ENCODE results near the gene OR2F2. TPM values are rescaled to one million over a fixed set of nuclear protein-coding genes. Genes with fewer than 3 reads are reported as not detected.

Gene OR2F2
- total RNA-seq, 1 experiment from 2014 or later: not detected

DNA sequence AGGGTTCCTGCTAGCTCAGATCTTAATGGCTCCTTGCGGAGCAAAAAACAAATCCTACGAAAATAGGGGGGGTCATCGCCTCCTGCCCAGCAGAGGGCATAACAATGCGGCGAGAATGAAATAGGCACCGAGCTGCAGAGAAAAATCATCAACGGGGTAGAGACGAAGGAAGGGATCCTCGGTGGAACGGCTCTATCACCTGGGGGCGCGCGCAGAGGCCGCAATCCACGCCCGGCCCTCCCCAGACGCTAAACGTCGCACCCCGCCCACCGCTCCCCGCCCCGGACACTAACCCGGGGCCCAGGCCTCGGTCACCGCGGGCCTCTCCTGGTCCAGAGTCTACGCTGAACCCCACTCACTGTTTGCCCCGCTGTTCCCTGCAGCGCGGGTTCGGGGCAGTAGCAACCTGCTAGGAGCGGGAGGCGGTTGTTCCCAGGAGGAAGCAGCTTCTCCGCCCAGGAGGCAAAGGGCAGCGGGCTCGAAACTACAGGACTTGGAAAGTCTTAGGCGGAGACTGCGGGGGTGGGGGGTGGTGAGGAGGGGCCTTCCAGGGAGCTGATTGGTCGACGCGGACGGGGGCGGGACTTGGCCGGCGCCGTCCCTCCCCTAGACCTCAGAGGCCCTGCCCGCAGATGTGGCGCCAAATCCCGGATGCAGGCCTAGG lies 33.2 kb upstream of the OR2F2 start, which contains the start of gene TCAF1:
TCAF1 (minus strand) TSS at position 509 of the 664 bp plus-strand sequence. CDS start 25,568 bp downstream, outside the sequence.
- TSS peak; percentile 45 for BruUV-seq (replicated peaks)
- Histone ChIP-seq H4K20me1 (ENCODE audit: insufficient read depth) (no peaks in the 10 kb centered on the region), H3K9ac (ENCODE audit: low read length) (peak within 1 kb of the TSS; percentile 89), H3K79me2 (ENCODE audit: insufficient read depth, low read length) (peaks cover 46% of the 10 kb centered on the region), H3K9me3 (ENCODE audit: control insufficient read depth in 1 of 2, insufficient read depth in 1 of 2, low read depth in 1 of 2, low read length in 2 of 2) (no peaks in the 10 kb centered on the region), H3K27ac (ENCODE audit: low read depth, low read length) (peak within 1 kb of the TSS; percentile 83), H2AFZ (ENCODE audit: low read depth, low read length, poor library complexity, severe bottlenecking) (peak within 1 kb of the TSS; percentile 43), H3K36me3 (ENCODE audit: control insufficient read depth in 1 of 2, insufficient read depth in 2 of 2, low read length in 2 of 2) (no peaks in the 10 kb centered on the region), H3K4me1 (ENCODE audit: control insufficient read depth in 1 of 2, insufficient read depth in 2 of 2, low read length in 2 of 2) (peaks cover 8 to 18% of the 10 kb centered on the region in 2 experiments), H3K4me2 (ENCODE audit: low read length) (peak within 1 kb of the TSS; percentile 92), H3K27me3 (ENCODE audit: insufficient read depth, low read length) (no peaks in the 10 kb centered on the region), H3K4me3 (replicated peaks in 1 of 2; ENCODE audit: low read depth in 1 of 2, low read length in 2 of 2) (peak within 1 kb of the TSS; percentile 86 to 91), H3K9me2 (ENCODE audit: insufficient read depth) (no peaks in the 10 kb centered on the region)
- DNase-seq (ENCODE audit: low read depth, low spot score) (peak; percentile 91), ATAC-seq (peak; percentile 93)
- ChIA-PET RAD21 (ENCODE audit: low non-redundant PET in 1 of 2, low total read pairs in 2 of 2, uncharacterized antibody in 2 of 2, unreplicated experiment in 2 of 2) (no interaction called here), POLR2A (interaction anchor here (1.1 to 1.8 kb wide), 3 partner anchors 9 to 16 kb away, joined by 5 to 10 read pairs (median 8); no protein-coding TSS in a partner anchor), CTCF (interaction anchor here (0.8 to 2.3 kb wide), 9 partner anchors 9 to 508 kb away, joined by 3 to 28 read pairs (median 3); no protein-coding TSS in a partner anchor)
- intact Hi-C loops (cut with micrococcal nuclease): loop anchor here (5.0 to 10.0 kb wide), 2 partner anchors 123 to 226 kb away; no protein-coding TSS in a partner anchor
- TF ChIP-seq, protein P1, sequence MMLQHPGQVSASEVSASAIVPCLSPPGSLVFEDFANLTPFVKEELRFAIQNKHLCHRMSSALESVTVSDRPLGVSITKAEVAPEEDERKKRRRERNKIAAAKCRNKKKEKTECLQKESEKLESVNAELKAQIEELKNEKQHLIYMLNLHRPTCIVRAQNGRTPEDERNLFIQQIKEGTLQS (IDR thresholded peaks at IDR 0.05): no peak
- TF ChIP-seq, protein P2, sequence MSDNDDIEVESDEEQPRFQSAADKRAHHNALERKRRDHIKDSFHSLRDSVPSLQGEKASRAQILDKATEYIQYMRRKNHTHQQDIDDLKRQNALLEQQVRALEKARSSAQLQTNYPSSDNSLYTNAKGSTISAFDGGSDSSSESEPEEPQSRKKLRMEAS (IDR thresholded peaks at IDR 0.05): peak; percentile 63
- peak; percentile 71; the same call in 1 of the 2 replicates for TF ChIP-seq CBX3 (IDR thresholded peaks at IDR 0.05; ENCODE audit: low read depth)
- TF ChIP-seq SIN3A (IDR thresholded peaks at IDR 0.05; ENCODE audit: low read depth): peak; percentile 84
- TF ChIP-seq EGR1 (IDR thresholded peaks at IDR 0.05; ENCODE audit: low read depth): peak; percentile 100
- no peak for TF ChIP-seq FOSL1 (IDR thresholded peaks at IDR 0.05; ENCODE audit: low read depth)
- no peak for TF ChIP-seq ZNF274 (IDR thresholded peaks at IDR 0.05; ENCODE audit: low read depth, low read length)
- TF ChIP-seq POLR2A (IDR thresholded peaks at IDR 0.05; ENCODE audit: borderline replicate concordance, extremely low read depth, insufficient read depth, insufficient read length): peak; percentile 23
- no peak for TF ChIP-seq CEBPB (IDR thresholded peaks at IDR 0.05; ENCODE audit: low read depth)
- TF ChIP-seq EZH2 (IDR thresholded peaks at IDR 0.05): no peak
- no peak for TF ChIP-seq ELF1 (IDR thresholded peaks at IDR 0.05; ENCODE audit: borderline replicate concordance, low read depth)
- no peak for TF ChIP-seq SRF (IDR thresholded peaks at IDR 0.05; ENCODE audit: low read depth)
- TF ChIP-seq JUND (IDR thresholded peaks at IDR 0.05): no peak
- TF ChIP-seq, protein P3, sequence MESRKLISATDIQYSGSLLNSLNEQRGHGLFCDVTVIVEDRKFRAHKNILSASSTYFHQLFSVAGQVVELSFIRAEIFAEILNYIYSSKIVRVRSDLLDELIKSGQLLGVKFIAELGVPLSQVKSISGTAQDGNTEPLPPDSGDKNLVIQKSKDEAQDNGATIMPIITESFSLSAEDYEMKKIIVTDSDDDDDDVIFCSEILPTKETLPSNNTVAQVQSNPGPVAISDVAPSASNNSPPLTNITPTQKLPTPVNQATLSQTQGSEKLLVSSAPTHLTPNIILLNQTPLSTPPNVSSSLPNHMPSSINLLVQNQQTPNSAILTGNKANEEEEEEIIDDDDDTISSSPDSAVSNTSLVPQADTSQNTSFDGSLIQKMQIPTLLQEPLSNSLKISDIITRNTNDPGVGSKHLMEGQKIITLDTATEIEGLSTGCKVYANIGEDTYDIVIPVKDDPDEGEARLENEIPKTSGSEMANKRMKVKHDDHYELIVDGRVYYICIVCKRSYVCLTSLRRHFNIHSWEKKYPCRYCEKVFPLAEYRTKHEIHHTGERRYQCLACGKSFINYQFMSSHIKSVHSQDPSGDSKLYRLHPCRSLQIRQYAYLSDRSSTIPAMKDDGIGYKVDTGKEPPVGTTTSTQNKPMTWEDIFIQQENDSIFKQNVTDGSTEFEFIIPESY (IDR thresholded peaks at IDR 0.05; ENCODE audit: extremely low read depth, insufficient replicate concordance, low read length): no peak
- TF ChIP-seq, protein P4, sequence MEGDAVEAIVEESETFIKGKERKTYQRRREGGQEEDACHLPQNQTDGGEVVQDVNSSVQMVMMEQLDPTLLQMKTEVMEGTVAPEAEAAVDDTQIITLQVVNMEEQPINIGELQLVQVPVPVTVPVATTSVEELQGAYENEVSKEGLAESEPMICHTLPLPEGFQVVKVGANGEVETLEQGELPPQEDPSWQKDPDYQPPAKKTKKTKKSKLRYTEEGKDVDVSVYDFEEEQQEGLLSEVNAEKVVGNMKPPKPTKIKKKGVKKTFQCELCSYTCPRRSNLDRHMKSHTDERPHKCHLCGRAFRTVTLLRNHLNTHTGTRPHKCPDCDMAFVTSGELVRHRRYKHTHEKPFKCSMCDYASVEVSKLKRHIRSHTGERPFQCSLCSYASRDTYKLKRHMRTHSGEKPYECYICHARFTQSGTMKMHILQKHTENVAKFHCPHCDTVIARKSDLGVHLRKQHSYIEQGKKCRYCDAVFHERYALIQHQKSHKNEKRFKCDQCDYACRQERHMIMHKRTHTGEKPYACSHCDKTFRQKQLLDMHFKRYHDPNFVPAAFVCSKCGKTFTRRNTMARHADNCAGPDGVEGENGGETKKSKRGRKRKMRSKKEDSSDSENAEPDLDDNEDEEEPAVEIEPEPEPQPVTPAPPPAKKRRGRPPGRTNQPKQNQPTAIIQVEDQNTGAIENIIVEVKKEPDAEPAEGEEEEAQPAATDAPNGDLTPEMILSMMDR (IDR thresholded peaks at IDR 0.05 in 2 of 3, conservative IDR thresholded peaks at IDR 0.05 in 1 of 3; ENCODE audit: borderline replicate concordance in 1 of 3, insufficient read depth in 1 of 3, low read depth in 2 of 3, low read length in 2 of 3): peak; percentile 21 to 42 (median 36); a peak in 4 of 6 replicates
- no peak for TF ChIP-seq YY1 (IDR thresholded peaks at IDR 0.05; ENCODE audit: extremely low read depth, insufficient replicate concordance, low read depth, low read length)
- TF ChIP-seq EZH2phosphoT487 (IDR thresholded peaks at IDR 0.05; ENCODE audit: borderline replicate concordance): no peak
- TF ChIP-seq SP1 (IDR thresholded peaks at IDR 0.05; ENCODE audit: low read depth): peak; percentile 73
- peak; percentile 97 for TF ChIP-seq POLR2AphosphoS5 (IDR thresholded peaks at IDR 0.05; ENCODE audit: low read depth, low read length)

Data from HCT116 (cell line).